Cardiac muscle cell (in vitro differentiated cells and primary cell): ENCODE results near the gene MICA. TPM values are rescaled to one million over a fixed set of nuclear protein-coding genes. Genes with fewer than 3 reads are reported as not detected.
"Not testable (repeated sequence)": the region's sequence is repeated elsewhere in the genome, so short reads cannot be mapped to it uniquely, and the experiment has no call there.

Experiments used
- DNase-seq, 2 donors: peaks; one replicate each; pipeline versions ENCODE4 v3.0.0 to v3.0.0-alpha.2; 2010 to 2017; ENCODE audit warnings: low read depth in 1 of 2, low spot score in 1 of 2
- H3K27ac ChIP-seq: fragments of 200-600 bp; sonication (generic); 2 replicates; pipeline ENCODE4 v1.5.1; 2016
- H3K27me3 ChIP-seq: fragments of 200-600 bp; sonication (generic); 2 replicates; pipeline ENCODE4 v1.6.0; 2016; ENCODE audit warnings: control low read depth
- H3K36me3 ChIP-seq: fragments of 200-600 bp; sonication (generic); 2 replicates; pipeline ENCODE4 v1.5.1; 2016; ENCODE audit warnings: control low read depth
- H3K4me1 ChIP-seq: fragments of 200-600 bp; sonication (generic); 2 replicates; pipeline ENCODE4 v1.8.1; 2017; ENCODE audit warnings: low read depth, mild to moderate bottlenecking, mixed run types
- H3K4me3 ChIP-seq: fragments of 200-600 bp; sonication (generic); 2 replicates; pipeline ENCODE4 v1.5.1; 2016; ENCODE audit warnings: mild to moderate bottlenecking
- H3K9me3 ChIP-seq: fragments of 200-600 bp; sonication (generic); 2 replicates; pipeline ENCODE4 v1.5.1; 2017; ENCODE audit warnings: low read depth, mild to moderate bottlenecking, control low read depth
- polyA plus RNA-seq: library from polyadenylated mRNA; unstranded; fragments of >200 nt; fragmentation: Nextera tagmentation; extraction: Ambion mirVana; gene quantifications from 2 replicates; pipeline ENCODE4 v1.2.1, GENCODE V29; 2016
- total RNA-seq: library from RNA; depleted of rRNA; stranded (reverse); fragments of >200 nt; gene quantifications from 2 replicates; pipeline ENCODE4 v1.2.3, GENCODE V29; 2016
- TF ChIP-seq, protein P1 (sequence below): IDR thresholded peaks from 2 replicates; pipeline ENCODE4 v1.5.1; 2012; ENCODE audit warnings: low read depth, mild to moderate bottlenecking, low read length

The MICA gene
- total and polyA plus RNA-seq, 2 experiments from 2014 or later = 7.8 to 16.4 TPM

DNA sequence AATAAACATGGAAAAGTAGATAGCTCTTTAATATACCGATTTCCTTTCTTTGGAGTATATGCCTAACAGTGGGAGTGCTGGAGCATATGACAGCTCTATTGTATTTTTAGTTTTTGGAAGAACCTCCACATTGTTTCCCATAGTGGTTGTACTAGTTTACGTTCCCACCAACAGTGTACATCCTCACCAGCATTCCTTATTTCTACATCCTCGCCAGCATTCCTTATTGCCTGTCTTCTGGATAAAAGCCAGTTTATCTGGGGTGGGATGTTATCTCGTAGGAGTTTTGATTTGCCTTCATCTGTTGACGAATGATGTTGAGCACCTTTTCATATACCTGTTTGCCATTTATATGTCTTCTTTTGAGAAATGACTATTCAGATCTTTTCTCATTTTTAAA, 2.6 kb downstream of the MICA start:
- DNase-seq = no peak
- Histone ChIP-seq H3K4me3 (no peak overlapping the region), H3K36me3 (no peaks in the 10 kb centered on the region), H3K4me1 (no peaks in the 10 kb centered on the region), H3K27ac (no peak overlapping the region), H3K27me3 (peaks cover 14% of the 10 kb centered on the region), H3K9me3 (no peaks in the 10 kb centered on the region)
- TF ChIP-seq, protein P1, sequence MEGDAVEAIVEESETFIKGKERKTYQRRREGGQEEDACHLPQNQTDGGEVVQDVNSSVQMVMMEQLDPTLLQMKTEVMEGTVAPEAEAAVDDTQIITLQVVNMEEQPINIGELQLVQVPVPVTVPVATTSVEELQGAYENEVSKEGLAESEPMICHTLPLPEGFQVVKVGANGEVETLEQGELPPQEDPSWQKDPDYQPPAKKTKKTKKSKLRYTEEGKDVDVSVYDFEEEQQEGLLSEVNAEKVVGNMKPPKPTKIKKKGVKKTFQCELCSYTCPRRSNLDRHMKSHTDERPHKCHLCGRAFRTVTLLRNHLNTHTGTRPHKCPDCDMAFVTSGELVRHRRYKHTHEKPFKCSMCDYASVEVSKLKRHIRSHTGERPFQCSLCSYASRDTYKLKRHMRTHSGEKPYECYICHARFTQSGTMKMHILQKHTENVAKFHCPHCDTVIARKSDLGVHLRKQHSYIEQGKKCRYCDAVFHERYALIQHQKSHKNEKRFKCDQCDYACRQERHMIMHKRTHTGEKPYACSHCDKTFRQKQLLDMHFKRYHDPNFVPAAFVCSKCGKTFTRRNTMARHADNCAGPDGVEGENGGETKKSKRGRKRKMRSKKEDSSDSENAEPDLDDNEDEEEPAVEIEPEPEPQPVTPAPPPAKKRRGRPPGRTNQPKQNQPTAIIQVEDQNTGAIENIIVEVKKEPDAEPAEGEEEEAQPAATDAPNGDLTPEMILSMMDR = no peak

DNA sequence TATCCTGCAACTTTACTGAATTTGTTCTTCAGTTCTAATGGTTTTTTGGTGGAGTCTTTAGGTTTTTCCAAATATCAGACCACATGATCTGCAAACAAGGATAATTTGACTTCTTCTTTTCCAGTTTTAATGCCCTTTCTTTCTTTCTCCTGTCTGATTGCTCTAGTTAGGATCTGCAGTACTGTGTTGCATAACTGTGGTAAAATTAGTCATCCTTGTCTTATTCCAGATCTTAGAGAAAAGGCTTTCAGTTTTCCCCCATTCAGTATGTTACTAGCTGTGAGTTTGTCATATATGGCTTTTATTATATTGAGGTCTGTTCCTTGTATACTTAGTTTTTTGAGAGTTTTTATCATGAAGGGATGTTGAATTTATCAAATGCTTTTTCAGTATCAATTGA, 4.3 kb downstream of the MICA start:
- Histone ChIP-seq H3K4me3 (no peak overlapping the region), H3K9me3 (no peaks in the 10 kb centered on the region), H3K36me3 (no peaks in the 10 kb centered on the region), H3K27me3 (no peaks in the 10 kb centered on the region), H3K27ac (no peak overlapping the region), H3K4me1 (no peaks in the 10 kb centered on the region)
- TF ChIP-seq, protein P1 = no peak
- peak in 1 of 2 donors; percentile 66 for DNase-seq

DNA sequence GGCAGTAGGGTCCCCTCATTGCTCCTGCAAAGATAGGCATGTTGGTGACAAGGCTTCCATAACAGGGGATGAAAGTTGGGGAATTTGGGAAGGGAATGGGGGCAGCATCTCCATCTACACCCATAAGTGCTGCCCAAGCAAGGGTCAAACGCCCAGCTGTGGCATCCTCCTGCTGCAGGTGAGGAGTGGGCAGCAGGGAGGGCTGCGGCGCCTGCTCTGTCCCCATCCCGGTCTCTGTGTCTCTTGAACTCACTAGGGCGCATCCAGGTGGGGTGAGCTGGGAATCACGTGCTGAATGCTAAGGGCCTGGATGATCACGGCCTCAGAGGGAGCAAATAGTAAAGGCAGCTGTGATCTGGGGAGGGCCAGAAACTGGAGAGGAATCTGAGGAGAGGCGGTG, 9.1 kb downstream of the MICA start:
- no peak overlapping the region for H3K27ac ChIP-seq
- no peak for DNase-seq
- TF ChIP-seq, protein P1 = no peak
- no peaks in the 10 kb centered on the region for H3K36me3 ChIP-seq
- no peaks in the 10 kb centered on the region for H3K9me3 ChIP-seq
- no peaks in the 10 kb centered on the region for H3K4me1 ChIP-seq
- H3K27me3 ChIP-seq = no peaks in the 10 kb centered on the region
- no peak overlapping the region for H3K4me3 ChIP-seq

DNA sequence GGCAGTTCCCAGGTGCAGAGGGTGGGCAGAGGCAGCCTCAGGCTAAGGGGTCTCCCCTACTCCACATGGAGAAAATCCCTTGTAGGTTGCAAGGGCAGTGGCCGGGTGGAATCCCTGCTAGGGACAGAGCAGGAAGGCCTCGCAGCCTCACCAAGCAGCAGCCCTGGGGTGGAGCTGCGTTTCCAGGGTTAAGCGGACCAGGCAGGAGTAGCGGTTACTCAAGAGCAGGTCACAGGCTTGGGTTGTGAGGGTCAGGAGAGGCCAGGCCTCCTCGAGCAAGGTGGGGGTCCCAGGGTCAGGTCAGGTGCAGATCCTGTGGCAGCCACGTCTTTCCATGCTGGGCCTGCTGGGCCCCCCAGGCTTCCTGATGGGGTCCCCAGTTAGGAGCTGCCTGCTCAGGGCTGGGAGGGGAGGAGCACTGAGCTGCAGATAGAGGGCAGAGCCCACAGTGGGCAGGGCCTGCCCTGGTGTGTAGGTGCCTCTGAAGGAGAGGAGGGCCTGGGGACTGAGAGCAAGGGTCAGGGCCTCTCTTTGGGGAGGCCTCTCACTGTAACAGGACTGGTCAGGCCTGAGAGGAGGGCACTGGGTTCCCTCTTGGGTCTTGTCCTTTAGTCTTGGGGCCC, 10.9 kb downstream of the MICA start:
- not testable (repeated sequence) for H3K4me3 ChIP-seq, DNase-seq, H3K27me3 ChIP-seq, H3K4me1 ChIP-seq, H3K9me3 ChIP-seq, H3K36me3 ChIP-seq, H3K27ac ChIP-seq

DNA sequence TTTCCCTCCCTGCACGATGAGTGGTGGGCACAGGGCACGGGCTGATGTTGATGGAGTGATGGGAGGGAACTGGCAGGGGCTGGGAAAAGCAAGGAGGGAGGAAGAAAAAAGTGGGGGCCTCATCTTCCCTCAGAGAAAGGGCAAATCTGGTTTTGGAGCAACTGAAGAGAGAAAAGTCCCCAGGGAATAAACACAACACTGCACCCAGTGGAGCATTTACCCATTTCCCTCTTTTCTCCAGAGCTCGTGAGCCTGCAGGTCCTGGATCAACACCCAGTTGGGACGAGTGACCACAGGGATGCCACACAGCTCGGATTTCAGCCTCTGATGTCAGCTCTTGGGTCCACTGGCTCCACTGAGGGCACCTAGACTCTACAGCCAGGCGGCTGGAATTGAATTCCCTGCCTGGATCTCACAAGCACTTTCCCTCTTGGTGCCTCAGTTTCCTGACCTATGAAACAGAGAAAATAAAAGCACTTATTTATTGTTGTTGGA, 11.4 kb downstream of the MICA start:
- no peaks in the 10 kb centered on the region for H3K27me3 ChIP-seq
- H3K9me3 ChIP-seq = no peaks in the 10 kb centered on the region
- TF ChIP-seq, protein P1 = no peak
- H3K36me3 ChIP-seq = no peaks in the 10 kb centered on the region
- H3K4me3 ChIP-seq = no peak overlapping the region
- no peak overlapping the region for H3K27ac ChIP-seq
- no peak for DNase-seq
- no peaks in the 10 kb centered on the region for H3K4me1 ChIP-seq

DNA sequence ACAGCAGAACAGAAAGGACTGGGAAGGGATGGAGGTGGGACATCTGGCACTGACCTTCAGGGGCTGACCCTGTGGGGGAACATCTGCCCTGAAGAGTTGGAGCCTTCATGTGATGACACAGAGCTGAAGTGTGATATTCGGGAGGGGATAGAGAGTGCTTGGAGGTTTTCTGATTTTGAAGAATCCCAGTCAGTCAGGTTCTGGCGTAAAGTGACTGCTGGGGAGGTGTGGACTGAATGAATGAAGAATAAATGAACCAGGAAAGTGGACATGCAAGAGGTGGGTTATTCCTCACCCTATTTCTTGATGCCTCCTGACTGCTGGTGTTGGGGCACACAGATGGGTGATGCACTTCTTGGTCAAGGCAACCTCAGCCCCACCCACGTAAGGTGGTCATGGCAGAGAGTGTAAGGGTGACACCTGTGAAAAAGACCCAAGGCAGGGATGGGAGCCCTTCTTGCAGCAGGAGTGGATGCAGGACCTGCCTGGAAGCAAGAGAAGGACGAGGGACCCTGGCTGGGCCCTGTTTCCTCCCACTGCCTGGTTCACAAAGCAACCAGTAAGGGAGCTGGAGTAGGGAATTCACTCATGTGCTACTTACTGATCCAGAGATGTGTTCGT, 13.1 kb downstream of the MICA start:
- TF ChIP-seq, protein P1 = no peak
- no peaks in the 10 kb centered on the region for H3K36me3 ChIP-seq
- no peaks in the 10 kb centered on the region for H3K27me3 ChIP-seq
- H3K4me1 ChIP-seq = no peaks in the 10 kb centered on the region
- no peaks in the 10 kb centered on the region for H3K9me3 ChIP-seq
- H3K27ac ChIP-seq = no peak overlapping the region
- DNase-seq = no peak
- no peak overlapping the region for H3K4me3 ChIP-seq
